T-helper 1 cell (primary cell): ENCODE results near the gene MOBP.
A peak's percentile ranks its signal among the peaks of the same experiment; 100 is the strongest.

Experiments
- DNase-seq, 5 donors: peaks; one replicate each; pipeline ENCODE4 v3.0.0-alpha.2; 2012 to 2020

Gene MOBP

DNA sequence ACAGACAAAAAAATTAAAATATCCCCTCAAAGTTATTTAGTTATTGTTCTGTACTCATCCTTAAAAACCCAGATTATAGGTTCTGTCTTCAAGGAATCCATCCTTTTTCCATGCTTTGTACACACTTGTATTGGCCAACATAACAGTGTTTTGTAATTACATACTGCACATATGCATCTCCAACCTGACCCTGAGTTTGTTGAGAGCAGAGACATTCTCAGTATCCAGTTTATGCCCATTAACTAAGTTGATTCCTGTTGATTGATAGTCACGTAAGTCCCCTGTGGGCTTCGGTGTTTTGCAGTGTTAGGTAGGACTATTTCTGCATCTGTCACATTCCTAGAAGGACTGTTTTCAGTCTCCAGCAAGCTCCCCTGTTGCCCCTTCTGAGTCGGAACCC lies 33.6 kb downstream of the MOBP start:
- DNase-seq = no peak

DNA sequence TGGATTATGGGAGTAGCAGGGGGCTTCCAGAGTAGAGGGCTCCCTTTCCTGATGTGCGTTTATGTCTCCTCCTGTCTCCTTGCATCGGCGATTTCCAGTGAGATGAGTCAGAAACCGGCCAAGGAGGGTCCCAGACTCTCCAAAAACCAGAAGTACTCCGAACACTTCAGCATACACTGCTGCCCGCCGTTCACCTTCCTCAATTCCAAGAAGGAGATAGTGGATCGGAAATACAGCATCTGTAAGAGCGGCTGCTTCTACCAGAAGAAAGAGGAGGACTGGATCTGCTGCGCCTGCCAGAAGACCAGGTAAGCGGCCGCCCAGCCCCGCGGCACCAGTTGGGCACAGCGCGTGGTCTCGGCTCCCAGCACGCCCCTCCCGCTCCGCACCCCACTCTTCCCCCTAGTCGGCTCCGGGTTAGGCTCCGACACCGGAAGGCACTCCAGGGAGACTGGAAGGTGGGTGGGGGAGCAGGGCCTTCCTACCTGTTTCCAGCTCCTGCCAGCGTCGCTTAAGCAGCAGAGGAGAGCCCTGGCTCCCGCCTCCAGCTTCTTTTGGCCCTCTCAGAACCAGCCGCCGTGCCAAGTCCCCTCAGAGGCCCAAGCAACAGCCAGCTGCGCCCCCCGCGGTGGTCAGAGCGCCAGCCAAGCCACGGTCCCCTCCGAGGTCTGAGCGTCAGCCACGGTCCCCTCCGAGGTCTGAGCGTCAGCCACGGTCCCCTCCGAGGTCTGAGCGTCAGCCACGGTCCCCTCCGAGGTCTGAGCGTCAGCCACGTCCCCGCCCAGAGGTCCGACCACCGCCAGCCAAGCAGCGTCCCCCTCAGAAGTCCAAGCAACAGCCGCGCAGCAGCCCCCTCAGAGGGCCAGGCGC lies 34.7 kb downstream of the MOBP start:
- no peak for DNase-seq

DNA sequence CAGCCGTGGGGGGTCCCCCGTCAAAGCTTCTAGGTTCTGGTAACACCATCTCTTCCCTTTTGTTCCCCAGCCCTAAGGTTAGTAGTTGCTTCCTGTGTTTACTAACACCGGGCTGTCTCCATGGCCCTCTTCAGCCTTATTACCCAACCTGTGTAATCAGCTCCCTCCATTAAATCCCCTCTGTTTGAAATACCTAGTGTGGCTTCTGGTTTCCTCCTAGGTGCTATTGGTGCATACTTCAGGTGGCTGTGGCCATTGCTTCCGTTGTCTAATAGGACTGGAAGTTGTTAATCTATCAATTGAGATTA lies 35.3 kb downstream of the MOBP start:
- DNase-seq = no peak

DNA sequence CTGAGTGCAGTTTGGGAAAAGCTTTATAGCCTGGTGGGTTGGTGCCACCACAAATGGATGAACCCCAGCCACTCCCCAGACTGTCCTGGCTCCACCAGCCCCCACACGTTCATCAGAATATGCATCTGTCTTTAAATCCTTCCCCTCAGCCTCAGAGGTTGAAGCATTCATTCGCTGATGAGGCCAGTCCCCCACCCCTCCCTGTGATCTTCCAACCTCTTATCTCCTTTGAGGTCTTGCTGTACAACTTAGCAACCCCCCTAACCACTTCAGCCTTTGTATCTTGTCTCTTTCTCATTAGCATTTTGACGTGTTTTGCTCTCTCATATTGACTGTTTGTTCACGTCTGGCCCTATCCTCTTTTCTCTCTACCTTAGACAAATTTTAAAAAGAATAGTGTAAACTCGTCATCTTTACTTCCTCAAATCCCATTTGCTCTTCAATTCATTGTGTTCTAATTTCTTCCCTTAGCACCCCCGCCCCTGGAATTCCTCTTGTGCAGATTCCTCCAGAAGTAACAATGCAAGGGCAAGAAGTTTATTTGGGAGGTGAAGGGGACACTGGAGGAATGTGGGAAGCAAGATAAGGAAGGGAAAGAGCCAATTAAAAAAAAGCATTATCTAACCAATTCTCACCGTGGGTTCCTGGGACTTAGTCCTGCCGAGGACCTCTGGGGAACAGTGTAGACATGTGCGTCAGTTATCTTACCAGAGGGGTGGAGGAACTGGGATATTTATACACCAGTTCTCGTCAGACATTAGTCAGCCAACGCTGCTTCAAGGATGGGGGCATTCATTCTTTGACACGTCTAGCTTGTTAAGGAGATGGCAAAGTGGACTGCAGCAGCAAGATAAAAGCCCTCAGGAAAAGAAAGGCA lies 38.6 kb downstream of the MOBP start:
- no peak for DNase-seq

DNA sequence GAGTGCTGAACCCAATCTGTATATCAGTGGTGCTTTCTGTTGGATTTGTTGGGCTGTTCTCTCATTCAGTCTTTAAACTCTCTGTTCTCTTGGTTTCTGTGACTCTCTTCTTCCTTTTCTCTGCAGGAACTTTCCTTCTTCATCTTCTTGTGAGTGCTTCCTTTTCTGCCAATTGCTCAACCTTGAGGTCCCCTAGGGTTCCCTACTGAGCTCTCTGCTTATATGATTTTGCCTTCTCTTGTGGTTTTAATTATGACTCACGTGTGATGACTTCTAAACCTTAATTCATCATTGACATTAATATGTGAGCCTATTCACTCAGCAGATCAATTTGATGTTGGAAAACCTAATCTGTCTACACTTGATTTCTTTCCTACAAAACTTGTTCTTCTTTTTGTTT lies 39.4 kb downstream of the MOBP start:
- DNase-seq = no peak

DNA sequence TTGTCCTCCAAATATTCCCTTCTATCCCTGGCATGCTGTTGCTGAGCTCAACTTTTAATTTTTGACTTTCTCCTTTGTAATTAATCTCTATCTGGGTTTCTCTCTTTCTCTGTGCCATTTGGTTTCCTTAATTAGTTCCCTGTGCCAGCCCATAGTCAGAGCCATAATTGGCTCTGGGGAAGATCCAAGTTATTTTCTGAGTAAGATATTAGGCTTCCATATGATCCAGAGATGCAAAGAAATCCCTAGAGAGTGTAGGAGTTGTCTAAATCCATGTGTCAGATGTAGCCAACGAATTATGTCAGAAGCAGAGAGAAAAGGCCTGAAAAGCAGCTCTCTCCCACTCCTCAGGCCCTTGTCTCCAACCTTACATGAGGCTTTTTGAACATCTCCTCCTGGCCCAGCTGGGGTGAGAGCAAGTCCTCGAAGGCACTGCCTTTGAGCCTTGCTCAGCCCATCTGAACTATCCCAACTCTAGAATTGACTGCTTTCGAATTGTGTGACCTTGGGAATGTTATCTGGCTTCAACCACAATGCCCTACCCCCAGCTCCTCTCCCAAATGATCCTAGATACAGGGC lies 46.4 kb downstream of the MOBP start:
- DNase-seq = no peak

DNA sequence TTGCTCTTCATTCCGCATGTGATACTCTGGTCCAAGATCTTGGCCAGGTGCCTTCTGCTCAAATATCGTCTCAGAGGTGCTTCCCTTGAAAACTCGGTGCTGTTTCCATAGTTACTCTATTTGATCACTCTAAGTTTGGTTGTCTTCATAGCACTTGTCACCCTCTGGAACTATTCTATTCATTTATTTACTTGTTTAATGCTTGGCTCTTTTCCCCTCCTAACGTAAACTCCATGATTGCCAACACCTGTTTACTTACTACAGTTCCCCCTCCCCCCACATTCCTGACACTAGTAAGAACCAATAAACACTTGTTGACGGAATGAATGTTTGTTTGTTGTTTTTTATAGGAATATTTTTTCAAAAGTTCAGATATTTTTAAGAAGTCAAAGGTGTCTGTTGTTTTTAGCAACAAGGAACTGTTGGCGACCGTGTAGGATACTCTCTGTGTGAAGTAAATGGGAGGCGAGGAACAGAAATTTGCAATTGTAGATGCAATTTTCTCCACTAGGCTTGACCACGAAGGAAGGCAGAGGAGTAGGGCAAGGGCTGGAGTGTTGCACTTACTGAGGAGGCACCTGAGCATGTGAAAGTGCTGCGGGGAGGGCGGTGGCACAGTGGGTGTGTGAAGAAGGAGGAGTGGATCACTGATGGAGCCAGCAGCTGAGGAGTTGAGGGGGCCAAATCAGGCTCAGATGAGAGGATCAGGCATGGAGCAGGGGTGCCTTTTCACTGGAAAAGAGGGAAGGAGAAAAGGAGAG lies 48.4 kb downstream of the MOBP start:
- DNase-seq = no peak

DNA sequence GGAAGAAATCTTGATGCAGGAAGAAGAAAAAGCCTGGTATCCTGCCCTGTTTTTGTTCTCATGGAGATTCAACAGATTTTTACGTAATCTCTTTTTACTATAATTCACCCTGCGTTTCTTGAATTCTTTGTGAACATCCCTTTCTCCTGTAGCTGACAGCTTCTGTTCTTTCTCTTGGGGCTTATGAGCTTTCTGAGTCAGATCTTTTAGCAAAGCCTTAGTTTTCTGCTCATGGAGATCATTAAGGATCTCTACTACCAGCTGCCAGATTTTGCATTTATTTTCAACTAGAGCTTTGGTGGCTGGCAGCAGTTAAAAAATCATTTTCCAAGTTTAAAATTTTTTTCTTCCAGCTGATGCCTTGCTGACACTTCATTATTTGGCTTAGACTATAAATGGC lies 51.6 kb downstream of the MOBP start:
- no peak for DNase-seq

DNA sequence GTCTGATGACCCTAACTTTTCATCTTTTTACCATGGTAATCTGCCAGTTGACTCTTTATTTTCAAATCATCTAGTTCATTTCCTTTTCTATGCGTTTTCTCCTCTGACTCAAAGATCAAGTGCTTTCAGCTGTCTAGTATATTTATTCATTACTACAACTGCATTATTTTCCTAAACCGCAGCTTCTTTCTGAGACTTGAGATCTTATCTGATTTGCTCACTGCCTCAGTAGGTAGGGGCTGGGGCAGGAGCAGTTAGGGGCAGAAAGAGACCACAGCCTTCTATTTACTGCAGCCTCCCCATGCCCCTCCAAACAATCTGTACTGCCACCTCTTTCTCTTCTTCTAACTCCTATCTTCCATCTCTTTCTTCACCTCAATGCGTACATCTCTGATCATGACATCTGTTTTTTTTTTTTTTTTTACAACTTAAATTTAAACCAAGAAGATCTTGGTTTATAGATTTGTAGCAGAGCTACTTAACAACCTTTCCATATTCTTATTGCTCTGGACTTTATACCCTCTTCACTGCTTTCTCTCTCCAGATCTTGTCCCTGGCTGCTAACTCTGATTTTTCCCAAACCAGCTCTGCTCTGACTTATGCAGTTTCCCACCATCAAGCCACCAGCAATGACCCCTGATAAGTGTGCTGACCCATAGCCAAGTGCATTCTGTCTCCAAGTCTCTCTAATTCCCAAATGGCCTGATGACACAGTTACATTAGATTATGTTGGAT lies 52.2 kb downstream of the MOBP start:
- no peak for DNase-seq

DNA sequence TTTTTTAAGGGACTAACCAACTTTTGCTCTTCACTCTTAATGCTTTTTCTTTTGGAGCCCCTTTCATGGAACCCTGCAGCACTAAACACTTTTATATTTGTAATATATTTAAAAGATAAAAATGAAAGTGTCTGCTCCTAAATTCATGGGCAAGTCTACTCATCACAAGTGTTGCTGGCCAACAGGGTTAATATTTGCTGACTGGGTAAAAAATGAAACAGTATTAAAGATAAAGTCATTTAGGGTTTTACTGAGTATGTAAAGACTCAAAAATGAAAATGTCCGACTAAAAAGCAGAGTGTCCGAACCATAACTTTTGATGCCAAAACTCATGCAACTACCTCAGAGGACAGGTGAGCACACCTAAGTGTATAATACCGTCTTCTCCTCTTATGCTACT lies 54.0 kb downstream of the MOBP start:
- DNase-seq = no peak

DNA sequence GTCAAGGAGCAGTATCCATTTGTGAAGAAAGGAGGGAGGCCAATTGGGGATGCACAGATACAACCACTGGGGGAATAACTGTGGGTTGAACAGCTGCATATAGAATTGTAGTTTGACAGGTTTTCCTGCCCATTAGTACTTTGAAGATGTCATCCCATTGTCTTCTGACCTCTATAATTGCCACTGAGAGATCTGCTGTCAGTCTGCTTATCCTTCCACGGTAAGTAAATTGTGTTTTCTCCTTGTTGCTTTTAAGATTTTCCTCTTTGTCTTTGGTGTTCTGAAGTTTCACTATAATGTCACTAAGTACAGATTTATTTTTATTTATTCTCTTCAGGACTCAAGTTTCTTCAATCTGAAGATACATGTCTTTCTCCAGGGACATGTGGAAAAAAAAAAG lies 56.6 kb downstream of the MOBP start:
- no peak for DNase-seq

DNA sequence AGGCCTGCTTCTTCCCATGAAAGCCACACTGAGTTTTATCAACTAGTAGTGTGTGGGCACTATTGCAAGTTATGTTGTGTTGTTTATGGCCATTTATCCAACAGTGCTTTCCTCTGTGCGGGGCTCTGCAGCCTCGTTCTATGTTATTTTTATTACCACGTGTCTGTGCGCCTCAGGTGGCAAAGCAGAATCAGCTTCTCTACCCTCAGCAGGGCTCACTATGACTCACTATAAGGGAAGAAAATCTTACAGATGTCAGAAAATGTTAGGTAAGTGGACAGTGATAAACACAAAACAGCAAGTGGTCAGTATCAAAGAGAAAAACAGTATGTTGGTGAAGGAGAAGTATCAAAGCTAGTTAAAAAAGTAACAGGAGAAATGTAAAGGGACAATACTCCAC lies 61.4 kb downstream of the MOBP start:
- no peak for DNase-seq

DNA sequence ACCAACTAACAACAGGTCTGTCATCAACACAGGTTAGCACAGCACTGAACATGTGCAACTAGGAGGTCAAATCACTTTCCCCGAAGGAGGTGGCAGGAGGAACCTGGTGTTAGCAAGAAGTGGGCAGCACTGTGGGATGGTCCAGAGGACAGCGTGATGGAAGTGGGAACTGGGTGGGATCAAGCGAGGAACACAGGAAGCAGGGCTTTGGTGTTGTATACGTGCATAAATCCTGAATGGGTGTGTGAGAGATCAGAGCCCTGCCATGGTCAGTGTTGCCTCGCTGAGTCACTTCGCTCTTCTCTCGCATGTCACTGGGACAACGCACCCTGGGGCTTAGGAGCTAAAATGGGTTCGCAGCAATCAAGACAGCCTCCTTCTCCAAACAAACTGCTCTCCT lies 62.1 kb downstream of the MOBP start:
- DNase-seq = no peak

DNA sequence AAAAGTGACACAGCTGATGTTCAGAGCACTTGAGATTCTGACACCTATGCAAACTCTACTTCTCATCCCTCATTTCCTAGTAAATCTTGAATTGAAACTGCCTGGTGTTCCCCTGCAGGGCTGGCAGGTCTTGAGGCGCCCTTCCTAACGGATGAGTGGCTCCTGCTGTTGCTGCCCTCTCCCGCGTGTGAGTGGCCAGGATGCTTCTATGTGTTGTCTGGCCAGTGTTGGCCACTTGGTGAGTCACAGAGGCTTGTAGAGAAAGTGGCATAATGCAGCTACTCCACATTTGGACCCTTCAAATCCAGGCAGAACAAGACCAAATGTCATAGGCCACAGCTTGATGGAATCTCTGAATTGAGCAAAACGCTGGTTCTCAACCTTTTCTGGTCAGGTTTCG lies 63.6 kb downstream of the MOBP start:
- no peak for DNase-seq

DNA sequence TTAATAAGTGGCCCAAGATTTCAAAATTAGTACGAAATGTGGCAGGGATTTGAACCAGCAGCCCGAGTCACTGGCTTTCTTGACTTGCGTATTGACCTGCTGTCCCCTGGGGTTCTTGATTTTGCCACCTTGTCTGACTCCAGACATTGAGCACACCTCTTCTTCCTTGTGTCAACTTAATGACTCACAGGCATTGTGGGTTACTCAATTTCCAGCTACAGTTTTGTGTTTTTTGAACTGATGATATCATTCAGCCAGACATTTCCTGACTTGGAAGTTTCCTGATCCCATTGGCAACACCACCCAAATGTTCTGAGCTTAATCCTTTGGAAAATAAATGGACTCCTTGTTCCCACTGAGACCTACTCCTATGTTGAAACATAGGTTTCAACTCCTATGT lies 64.2 kb downstream of the MOBP start:
- DNase-seq = no peak

DNA sequence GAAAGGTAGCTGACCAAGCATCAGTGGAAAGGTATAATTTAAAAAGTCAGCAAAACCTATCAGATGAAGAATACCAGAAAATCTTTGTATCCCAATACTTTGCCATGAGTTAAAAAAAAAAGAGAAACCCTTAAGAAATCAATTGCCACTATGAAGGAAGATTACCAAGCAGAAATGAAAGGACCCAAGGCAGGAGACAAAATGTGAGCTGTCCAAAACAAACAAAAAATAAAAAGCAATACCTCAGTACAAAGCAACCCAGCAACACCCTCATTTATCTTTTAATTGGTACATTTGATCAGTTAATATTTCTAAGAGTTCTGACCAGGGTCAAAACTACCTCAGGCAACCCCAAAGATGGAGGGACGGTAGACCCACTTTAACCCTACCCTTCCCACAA lies 65.3 kb downstream of the MOBP start:
- DNase-seq = no peak

DNA sequence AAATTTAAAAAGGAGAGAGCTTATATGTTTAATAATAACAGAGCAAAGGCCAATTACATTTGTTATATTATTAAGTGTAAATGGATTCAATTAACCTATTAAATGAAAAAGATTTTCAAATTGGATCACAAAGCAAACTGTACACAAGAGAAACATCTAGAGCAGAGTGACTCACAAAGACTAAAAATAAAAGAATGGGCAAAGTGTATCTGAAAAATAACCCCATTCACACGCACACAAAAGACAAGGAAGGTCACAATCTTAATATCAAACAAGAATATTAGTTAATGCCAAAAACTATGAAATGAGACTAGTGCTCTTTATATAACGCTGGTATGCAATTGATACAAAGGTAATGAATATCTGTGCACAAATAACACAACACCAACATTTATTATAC lies 65.7 kb downstream of the MOBP start:
- DNase-seq = no peak

DNA sequence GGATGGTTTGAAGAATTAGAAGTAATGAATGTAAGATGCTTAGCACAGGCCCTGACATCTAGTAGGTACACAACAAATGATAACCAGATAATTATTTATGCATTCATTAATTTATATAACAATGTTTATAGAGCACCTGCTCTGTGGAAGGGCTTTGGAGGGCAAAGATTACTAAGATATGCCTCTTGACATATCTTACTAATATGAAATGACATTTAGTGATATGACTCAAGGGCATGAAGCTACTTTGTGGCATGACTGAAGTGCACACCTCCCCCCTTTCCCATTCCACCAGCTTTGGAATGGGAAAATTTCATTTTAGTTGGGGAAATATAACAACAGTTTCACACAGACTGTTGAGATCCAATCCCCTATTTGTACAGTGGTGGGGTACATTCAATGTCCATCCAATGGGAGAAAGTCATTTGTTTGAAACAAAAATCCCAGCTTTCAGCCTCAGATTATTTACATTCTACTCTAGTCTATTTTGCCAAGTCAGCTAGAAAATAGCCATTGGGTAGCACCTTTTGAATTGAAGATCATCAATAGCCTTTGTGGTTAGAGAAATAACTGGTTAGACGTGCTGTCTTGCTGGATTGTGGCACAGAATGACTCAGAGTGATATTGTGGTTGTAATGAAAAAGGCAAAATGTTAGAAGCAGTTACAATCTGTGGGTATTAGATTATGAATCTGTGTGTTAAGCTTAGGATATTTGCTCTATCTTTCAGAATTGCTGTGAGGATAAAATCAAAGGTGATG lies 72.9 kb downstream of the MOBP start:
- peak in 1 of 5 donors; percentile 52 for DNase-seq

DNA sequence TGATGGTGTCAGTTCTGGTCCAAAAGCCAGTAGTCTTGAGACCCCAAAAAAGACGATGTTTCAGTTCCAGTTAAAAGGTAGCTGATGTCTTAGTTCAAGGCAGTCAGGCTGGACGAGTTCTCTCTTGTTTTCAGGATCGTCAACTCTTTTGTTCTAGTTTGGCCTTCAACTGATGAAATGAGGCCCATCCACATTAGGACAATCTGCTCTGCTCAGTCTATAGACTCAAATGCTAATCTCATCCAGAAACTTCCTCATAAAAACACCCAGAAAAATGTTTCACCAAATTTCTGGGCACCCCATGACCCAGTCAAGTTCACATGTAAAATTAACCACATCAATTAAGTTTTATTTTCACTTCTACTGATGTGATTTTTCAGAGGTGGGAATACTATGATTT lies 74.0 kb downstream of the MOBP start:
- DNase-seq = no peak

DNA sequence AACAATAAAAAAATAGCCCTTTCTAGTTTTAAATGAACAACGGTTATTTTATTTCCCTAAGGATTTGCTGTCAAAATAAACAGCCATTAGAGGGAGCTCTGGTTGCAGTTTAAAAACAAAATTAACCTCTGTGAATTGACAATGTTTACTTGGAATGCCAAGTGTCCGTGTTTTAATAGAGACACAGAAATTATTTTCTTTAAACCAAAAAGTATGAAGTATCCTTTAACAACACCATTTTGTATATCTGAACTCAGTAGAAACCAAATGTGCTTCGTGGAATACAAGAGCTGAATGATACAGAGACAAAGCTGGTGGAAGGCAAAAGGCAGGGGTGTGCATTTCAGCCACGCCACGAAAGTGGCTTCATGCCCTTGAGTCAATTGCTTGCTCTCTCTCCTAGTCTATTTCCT lies 74.4 kb downstream of the MOBP start:
- no peak for DNase-seq

DNA sequence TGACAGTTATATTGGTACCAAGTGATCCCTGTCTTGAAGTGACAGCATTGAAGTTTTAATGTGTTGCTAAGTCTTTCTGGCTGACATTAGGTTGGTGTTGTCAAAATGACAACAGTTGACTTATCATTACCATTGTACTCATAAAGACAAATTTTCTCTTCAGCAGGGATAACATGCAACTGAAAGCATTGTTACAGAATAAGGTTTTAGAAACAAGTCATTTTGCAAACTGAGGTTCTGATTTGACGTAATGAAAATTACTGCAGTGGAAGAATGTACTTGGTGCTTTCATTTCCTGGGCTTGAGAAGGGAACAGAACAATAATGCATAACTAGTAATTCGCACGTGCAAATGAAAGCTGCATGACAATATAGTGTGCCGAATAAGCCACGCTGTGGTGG lies 75.1 kb downstream of the MOBP start:
- peak in 1 of 5 donors; percentile 44 for DNase-seq

DNA sequence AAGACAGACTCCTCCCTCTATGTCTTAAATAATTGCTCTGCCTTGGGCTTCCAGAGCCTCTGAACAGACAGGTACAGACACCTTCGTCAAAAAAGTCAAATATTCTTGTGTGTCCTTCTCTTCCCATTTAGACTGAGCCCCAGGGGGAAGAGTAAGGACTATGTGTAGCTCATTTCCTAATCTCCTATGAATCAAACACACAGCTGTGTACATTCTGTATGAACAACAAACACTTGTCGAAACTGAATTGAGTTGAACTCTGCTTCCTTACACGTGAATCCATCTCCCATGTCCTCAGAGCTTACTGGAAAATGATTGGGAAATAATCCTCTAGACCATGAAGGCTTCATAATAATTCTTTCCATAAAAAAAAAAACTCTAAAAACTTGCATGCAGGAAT lies 80.8 kb downstream of the MOBP start:
- DNase-seq = no peak
